DMS153 treated with DMSO at 0.1 percent for 48 hours (cell line): Measurements from ENCODE around the gene ASB9.
"Not testable (repeated sequence)": the region's sequence is repeated elsewhere in the genome, so short reads cannot be mapped to it uniquely, and the experiment has no call there.

Source experiments
- DNase-seq: peaks from one replicate; lab custom pipeline; 2025; ENCODE audit not compliant: unreplicated experiment; lab: John Stamatoyannopoulos, UW

ASB9 gene

GRCh38 chrX:15242899-15243555 is 26.9 kb downstream of the ASB9 start:
- DNase-seq, result peak; percentile 32

GRCh38 chrX:15241301-15241700 is 28.6 kb downstream of the ASB9 start:
- no peak for DNase-seq

- DNase-seq, result no peak
Observed at GRCh38 chrX:15240414-15240813, 29.5 kb downstream of the ASB9 start.

GRCh38 chrX:15236146-15236545 is 33.7 kb downstream of the ASB9 start:
- no peak for DNase-seq

GRCh38 chrX:15235001-15235400 is 34.9 kb downstream of the ASB9 start:
- no peak for DNase-seq

GRCh38 chrX:15233416-15234015 is 36.4 kb downstream of the ASB9 start:
- DNase-seq, result no peak

- no peak for DNase-seq
Observed at GRCh38 chrX:15224747-15225146, 45.1 kb downstream of the ASB9 start.

- DNase-seq, result no peak
Observed at GRCh38 chrX:15221321-15221720, 48.6 kb downstream of the ASB9 start.

GRCh38 chrX:15217161-15217560 is 52.7 kb downstream of the ASB9 start:
- DNase-seq, result no peak

- DNase-seq, result no peak
Observed at GRCh38 chrX:15216280-15216679, 53.6 kb downstream of the ASB9 start.

GRCh38 chrX:15215366-15215765 is 54.5 kb downstream of the ASB9 start:
- DNase-seq, result no peak

GRCh38 chrX:15214588-15214987 is 55.3 kb downstream of the ASB9 start:
- no peak for DNase-seq

- no peak for DNase-seq
Observed at GRCh38 chrX:15209096-15209495, 60.8 kb downstream of the ASB9 start.

GRCh38 chrX:15207994-15208393 is 61.9 kb downstream of the ASB9 start:
- DNase-seq, result no peak

GRCh38 chrX:15207384-15207783 is 62.5 kb downstream of the ASB9 start:
- no peak for DNase-seq

- DNase-seq, result peak; percentile 72
Observed at GRCh38 chrX:15206306-15206705, 63.6 kb downstream of the ASB9 start.

- no peak for DNase-seq
Observed at GRCh38 chrX:15204130-15204751, 65.6 kb downstream of the ASB9 start.

- no peak for DNase-seq
Observed at GRCh38 chrX:15203694-15204093, 66.2 kb downstream of the ASB9 start.

GRCh38 chrX:15202454-15203177 is 67.3 kb downstream of the ASB9 start:
- DNase-seq, result no peak

GRCh38 chrX:15200871-15201270 is 69.0 kb downstream of the ASB9 start:
- no peak for DNase-seq

GRCh38 chrX:15198608-15199202 is 71.2 kb downstream of the ASB9 start:
- DNase-seq, result not testable (repeated sequence)
